Activated CD8-positive, alpha-beta memory T cell treated with anti-CD3 and anti-CD28 coated beads, Interleukin-2, amount 50 U/mL, for 48 hours (primary cell): Measurements from ENCODE around the gene EIF4E3.

ENCODE experiments used
- DNase-seq: peaks from one replicate; pipeline ENCODE4 v3.0.0-alpha.2; 2020

EIF4E3 gene

GRCh38 chr3:71640331-71640983, 84.7 kb downstream of the EIF4E3 start:
- DNase-seq: no peak

DNA sequence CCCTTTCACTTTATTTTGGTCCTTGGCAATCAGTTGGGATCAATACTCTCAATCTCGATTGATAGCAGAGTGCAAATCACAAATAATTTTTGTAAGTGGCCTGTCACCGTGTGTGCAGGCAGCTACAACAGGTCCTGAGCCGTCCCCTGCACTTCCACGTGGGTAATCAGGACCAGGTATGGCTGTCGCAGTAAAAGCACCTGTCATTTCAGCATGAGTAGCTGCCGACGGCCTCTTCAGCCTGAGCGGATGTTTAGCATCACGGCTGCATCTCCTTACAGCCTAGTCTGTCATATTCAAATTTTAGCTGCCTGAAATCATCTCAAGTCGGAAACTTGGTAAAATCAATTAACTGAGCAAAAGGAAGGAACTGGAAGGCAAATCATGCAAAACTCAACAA, 88.7 kb downstream of the EIF4E3 start:
- DNase-seq: no peak

- no peak for DNase-seq
Measured at GRCh38 chr3:71636001-71636400, 89.2 kb downstream of the EIF4E3 start.

DNA sequence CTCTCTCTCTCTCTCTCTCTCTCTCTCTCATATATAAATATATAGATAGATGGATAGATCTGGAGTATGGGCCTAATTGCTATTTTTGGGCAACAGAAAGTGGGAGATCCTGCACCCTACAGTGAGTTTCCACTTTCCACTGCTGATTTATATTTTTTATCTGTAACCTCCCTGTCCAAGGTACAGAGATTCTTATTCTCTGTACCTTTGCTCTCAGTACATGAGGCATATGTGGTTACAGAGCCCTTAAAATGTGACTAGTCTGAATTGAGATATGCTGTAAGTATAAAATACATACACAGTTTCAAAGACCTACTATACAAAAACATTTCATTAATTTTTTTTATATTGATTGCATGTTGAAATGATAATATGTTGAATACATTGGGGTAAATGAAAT, 90.5 kb downstream of the EIF4E3 start:
- DNase-seq: no peak

GRCh38 chr3:71629711-71630110, 95.5 kb downstream of the EIF4E3 start:
- DNase-seq: no peak

GRCh38 chr3:71629289-71629688, 95.9 kb downstream of the EIF4E3 start:
- no peak for DNase-seq

- DNase-seq: no peak
Measured at GRCh38 chr3:71628522-71628921, 96.7 kb downstream of the EIF4E3 start.

GRCh38 chr3:71625676-71626075, 99.5 kb downstream of the EIF4E3 start:
- DNase-seq: no peak
